Measurements from ENCODE around the gene OPRD1. TPM values are rescaled to one million over a fixed set of nuclear protein-coding genes. Genes with fewer than 3 reads are reported as not detected.
A peak's percentile ranks its signal among the peaks of the same experiment; 100 is the strongest.

The OPRD1 gene
- polyA plus RNA-seq, 3 donors, result 0.01 TPM; not detected in 2

GRCh38 chr1:28789412-28789811, 22.6 kb upstream of the OPRD1 start:
- H3K9me3 Mint-ChIP-seq, result peaks cover 0 to 4% (median 0%) of the 10 kb centered on the region in 7 donors
- WGBS (ENCODE audit: insufficient coverage), result 97% methylated on average over 3 of the region's 9 CpGs
- H3K4me2 ChIP-seq (replicated peaks; ENCODE audit: extremely low read depth, low read length, poor library complexity, severe bottlenecking), result no peak overlapping the region
- no peak overlapping the region for H3K9ac ChIP-seq (ENCODE audit: insufficient read depth, low read length, poor library complexity, severe bottlenecking)
- no peaks in the 10 kb centered on the region for H3K27me3 ChIP-seq (ENCODE audit: control insufficient read depth in 2 of 2, insufficient read depth in 2 of 2, low read length in 2 of 2)
- TF ChIP-seq CTCF (IDR thresholded peaks at IDR 0.05), result no peak
- no peaks in the 10 kb centered on the region for H3K36me3 Mint-ChIP-seq
- H4K20me1 ChIP-seq (ENCODE audit: insufficient read depth, low read length), result no peaks in the 10 kb centered on the region
- peaks cover 2 to 6% (median 4%) of the 10 kb centered on the region in 3 donors for H3K27me3 Mint-ChIP-seq (ENCODE audit: low read depth in 3 of 3)
- no peaks in the 10 kb centered on the region for H3K9me3 ChIP-seq (replicated peaks in 1 of 2; ENCODE audit: control insufficient read depth in 1 of 2, insufficient read depth in 1 of 2, low read length in 2 of 2)
- H2AFZ ChIP-seq (ENCODE audit: insufficient read depth, low read depth, low read length, poor library complexity, severe bottlenecking), result no peak overlapping the region
- peaks cover 6 to 7% of the 10 kb centered on the region in 2 donors for H3K4me1 ChIP-seq (ENCODE audit: control insufficient read depth in 1 of 2, insufficient read depth in 2 of 2, low read length in 2 of 2)
- peak overlapping the region in 3 of 7 donors; percentile 11 to 50 (median 26) for H3K27ac Mint-ChIP-seq
- intact Hi-C loops (cut with micrococcal nuclease), result loop anchor here in 1 of 2 donors (5.0 to 10.0 kb wide), 3 partner anchors 88 to 415 kb away; no protein-coding TSS in a partner anchor
- peaks cover 9% of the 10 kb centered on the region for H3K4me1 Mint-ChIP-seq
- no peaks in the 10 kb centered on the region for H3K79me2 ChIP-seq (ENCODE audit: insufficient read depth, low read length)
- H3K4me3 Mint-ChIP-seq, result no peak overlapping the region
- H3K36me3 ChIP-seq (replicated peaks in 1 of 2; ENCODE audit: control insufficient read depth in 1 of 2, insufficient read depth in 2 of 2, low read length in 2 of 2), result no peaks in the 10 kb centered on the region
- no peak overlapping the region for H3K27ac ChIP-seq (ENCODE audit: low read depth in 1 of 2, low read length in 2 of 2)
- no peak for DNase-seq
- H3K4me3 ChIP-seq (replicated peaks in 1 of 3; ENCODE audit: low read depth in 2 of 3, low read length in 3 of 3), result no peak overlapping the region

DNA sequence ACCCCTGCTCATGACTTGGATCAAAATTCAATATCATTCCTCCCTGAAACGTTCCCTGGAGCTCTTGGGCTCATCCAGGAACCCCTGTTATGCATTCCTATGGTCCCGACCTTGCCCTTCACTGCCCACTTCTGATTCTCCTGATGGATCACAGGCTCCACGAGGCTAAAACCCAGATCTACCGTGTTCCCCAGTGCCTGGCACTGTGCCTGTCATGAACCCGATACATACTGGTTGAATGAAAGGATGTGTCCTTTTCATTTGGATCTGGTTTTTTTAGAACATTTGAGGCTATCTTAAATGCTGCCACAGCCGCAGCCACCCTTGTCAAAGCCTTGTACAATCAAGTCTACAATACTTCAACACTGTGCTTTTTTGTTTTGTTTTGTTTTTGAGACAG, 22.2 kb upstream of the OPRD1 start:
- peak overlapping the region in 3 of 7 donors; percentile 11 to 50 (median 26) for H3K27ac Mint-ChIP-seq
- H3K79me2 ChIP-seq (ENCODE audit: insufficient read depth, low read length), result no peaks in the 10 kb centered on the region
- DNase-seq, result no peak
- H3K27me3 Mint-ChIP-seq (ENCODE audit: low read depth in 3 of 3), result peaks cover 2 to 6% (median 4%) of the 10 kb centered on the region in 3 donors
- intact Hi-C loops (cut with micrococcal nuclease), result loop anchor here in 1 of 2 donors (5.0 to 10.0 kb wide), 3 partner anchors 87 to 415 kb away; no protein-coding TSS in a partner anchor
- H3K4me3 Mint-ChIP-seq, result no peak overlapping the region
- no peaks in the 10 kb centered on the region for H4K20me1 ChIP-seq (ENCODE audit: insufficient read depth, low read length)
- H3K4me2 ChIP-seq (replicated peaks; ENCODE audit: extremely low read depth, low read length, poor library complexity, severe bottlenecking), result no peak overlapping the region
- no peak overlapping the region for H3K27ac ChIP-seq (ENCODE audit: low read depth in 1 of 2, low read length in 2 of 2)
- no peaks in the 10 kb centered on the region for H3K36me3 ChIP-seq (replicated peaks in 1 of 2; ENCODE audit: control insufficient read depth in 1 of 2, insufficient read depth in 2 of 2, low read length in 2 of 2)
- peaks cover 0 to 4% (median 0%) of the 10 kb centered on the region in 7 donors for H3K9me3 Mint-ChIP-seq
- TF ChIP-seq CTCF (IDR thresholded peaks at IDR 0.05), result no peak
- no peak overlapping the region for H2AFZ ChIP-seq (ENCODE audit: insufficient read depth, low read depth, low read length, poor library complexity, severe bottlenecking)
- H3K9me3 ChIP-seq (replicated peaks in 1 of 2; ENCODE audit: control insufficient read depth in 1 of 2, insufficient read depth in 1 of 2, low read length in 2 of 2), result no peaks in the 10 kb centered on the region
- no peaks in the 10 kb centered on the region for H3K27me3 ChIP-seq (ENCODE audit: control insufficient read depth in 2 of 2, insufficient read depth in 2 of 2, low read length in 2 of 2)
- H3K4me1 ChIP-seq (ENCODE audit: control insufficient read depth in 1 of 2, insufficient read depth in 2 of 2, low read length in 2 of 2), result peaks cover 6 to 7% of the 10 kb centered on the region in 2 donors
- no peaks in the 10 kb centered on the region for H3K36me3 Mint-ChIP-seq
- WGBS (ENCODE audit: insufficient coverage), result 94% methylated on average over 4 of the region's 6 CpGs
- no peak overlapping the region for H3K9ac ChIP-seq (ENCODE audit: insufficient read depth, low read length, poor library complexity, severe bottlenecking)
- H3K4me3 ChIP-seq (replicated peaks in 1 of 3; ENCODE audit: low read depth in 2 of 3, low read length in 3 of 3), result no peak overlapping the region
- H3K4me1 Mint-ChIP-seq, result peaks cover 9% of the 10 kb centered on the region

Measured in CD14-positive monocyte (primary cell).